ENCODE measurements around the gene NBEA.

NBEA gene

GRCh38 chr13:35191883-35192282 lies 249.8 kb downstream of the NBEA start:
- no peak for DNase-seq

DNA sequence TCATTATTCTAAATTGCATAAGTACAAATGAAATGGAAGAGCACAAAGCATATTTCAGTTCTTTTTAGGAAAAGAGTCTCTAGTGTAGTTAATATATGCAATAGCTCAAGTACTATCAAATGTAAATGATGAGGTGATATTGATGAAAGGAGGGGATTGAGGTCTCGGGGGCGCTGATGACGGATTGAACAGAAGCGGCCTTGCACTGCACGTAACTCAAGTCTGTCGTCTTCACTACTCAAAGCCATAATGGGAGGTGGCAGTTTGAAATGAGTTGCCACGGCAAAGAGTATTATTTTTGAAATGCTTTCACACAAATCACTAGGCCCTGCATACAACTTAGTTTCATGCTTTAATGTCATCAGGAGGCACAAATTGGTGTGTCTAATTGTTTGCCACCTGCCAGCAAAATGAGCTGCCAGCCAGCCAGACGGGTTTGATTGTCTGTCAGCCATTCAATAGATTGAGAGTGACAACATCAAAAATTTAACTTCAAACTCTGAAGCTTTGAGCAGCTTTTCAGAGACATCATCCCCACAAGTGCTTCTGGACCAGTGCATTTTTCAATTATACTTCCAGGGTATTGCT lies 256.6 kb downstream of the NBEA start:
- no peak for DNase-seq

DNA sequence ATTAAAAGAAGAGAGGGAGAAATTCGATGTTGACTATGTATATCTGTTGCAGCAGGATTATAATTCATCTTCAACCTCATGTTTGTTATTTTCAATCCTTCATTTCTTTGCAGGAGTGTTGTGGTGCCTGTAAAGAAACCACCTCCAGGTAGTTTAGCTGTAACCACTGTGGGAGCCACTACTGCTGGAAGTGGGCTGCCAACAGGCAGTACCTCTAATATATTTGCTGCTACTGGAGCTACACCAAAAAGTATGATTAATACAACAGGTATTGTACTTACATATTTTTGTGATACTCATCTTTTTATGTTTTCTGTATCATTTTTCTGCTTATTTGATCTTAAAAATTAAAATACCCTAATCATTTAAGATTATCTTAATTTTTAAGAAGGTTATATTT lies 266.5 kb downstream of the NBEA start:
- no peak for DNase-seq

DNA sequence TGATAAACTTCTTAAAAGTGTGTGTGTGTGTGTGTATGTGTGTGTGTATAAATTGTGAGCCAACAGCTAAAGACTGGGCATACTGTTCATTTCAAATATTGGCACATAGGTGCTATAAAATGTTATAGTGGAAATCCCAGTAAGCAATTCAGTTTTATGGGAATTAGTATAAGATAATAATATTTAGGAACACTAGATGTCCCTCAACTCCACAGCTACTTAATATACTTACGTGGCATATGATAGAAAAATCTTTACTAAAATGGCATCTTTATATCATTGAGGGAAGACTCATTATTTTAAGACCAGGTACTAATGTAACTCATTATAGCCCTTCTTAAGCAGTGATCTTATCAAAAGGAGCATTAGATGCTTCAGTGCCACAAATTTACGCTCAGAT lies 268.2 kb downstream of the NBEA start:
- no peak for DNase-seq

DNA sequence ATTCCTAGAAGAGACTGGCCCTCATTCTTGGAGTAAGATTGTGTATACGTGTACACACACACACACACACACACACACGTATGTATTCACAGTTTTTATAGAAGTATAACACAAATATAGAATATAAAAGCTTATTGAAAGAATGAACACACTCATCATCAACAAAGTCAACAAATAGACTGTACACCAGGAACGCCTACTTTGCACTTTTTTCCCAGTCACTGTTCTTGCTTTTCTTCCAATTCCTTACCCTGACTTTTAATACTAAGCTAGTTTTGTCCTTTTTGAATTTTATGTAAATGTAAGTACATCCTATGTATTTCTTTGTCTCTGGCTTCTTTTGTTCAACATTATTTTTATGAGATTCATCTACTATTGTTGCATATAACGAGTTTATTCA lies 269.9 kb downstream of the NBEA start:
- no peak for DNase-seq

- no peak for DNase-seq
These were observed 271.8 kb downstream of the NBEA start for GRCh38 chr13:35213911-35214310.

DNA sequence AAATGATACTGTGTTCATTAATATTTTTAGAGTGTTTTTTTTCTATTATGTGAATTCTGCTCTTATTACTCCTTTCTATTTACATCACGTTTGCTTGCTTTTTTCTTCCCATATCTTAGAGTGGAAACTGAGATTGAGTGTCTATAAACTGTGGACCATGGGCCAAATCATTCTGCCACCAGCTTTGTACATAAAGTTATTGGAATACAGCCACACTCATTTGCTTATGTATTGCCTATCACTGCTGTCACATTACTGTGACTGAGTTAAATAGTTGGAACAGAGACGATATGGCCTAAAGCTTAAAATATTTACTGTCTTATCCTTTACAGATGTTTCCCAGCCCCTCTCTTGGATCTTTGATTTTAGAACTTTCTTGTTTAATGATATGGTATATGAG lies 274.1 kb downstream of the NBEA start:
- no peak for DNase-seq

- no peak for DNase-seq
These were observed 277.0 kb downstream of the NBEA start for GRCh38 chr13:35219021-35219420.

- DNase-seq, result no peak
These were observed 283.1 kb downstream of the NBEA start for GRCh38 chr13:35225159-35225558.

DNA sequence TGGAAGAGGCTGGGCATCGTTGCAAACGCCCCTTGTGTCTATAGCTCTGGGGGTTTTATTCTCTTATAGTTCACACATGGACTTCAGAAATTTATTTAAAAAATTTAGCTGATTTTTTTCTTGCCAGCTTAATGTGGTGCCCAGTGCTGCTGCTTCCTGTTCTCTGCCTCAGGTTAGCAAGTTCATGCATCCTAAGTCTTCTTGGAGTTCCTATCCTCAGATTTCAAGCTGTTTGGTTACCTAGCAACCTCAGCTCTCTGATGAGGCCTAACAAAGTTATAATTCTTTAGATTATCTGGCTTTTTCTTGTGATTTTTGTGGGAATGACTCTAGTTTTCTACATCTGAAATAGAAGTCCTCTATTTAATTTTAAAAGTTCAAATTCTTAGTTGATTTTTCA lies 283.5 kb downstream of the NBEA start:
- DNase-seq, result no peak

DNA sequence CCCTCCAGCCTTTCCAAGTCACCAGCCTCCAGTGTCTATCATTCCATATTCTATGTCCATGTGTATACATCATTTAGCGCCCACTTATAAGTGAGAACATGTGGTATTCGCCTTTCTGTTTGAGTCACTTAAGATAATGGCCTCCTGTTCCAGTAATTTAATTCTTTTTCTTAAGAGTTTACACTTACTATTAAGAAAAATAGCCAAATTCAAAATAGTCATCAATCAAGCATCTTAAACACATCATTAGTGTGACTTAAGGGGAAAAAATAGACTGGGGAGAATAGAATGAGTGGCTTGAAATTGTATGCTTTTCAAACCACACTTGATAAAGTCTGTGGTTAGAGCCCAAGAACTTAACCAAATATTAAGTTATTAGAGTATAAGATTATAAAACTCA lies 286.5 kb downstream of the NBEA start:
- no peak for DNase-seq

DNA sequence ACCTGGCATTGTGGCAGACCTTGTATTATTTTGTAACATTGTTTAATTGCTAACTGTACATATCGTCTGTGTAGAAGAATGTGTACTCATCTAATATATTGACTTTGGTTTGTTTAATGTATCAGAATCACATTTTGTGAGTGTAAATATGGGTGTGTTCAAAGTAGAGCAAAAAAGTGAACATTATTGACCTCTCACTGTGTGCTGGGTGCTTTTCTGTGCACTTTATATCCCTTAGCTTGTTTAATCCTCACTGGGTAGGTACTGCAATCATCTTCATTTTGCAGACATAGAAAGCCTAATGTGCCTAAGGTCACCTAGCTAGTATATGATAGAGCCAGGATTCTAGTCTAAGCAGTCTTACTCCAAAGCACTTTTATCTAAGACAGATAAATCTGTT lies 289.4 kb downstream of the NBEA start:
- no peak for DNase-seq

- no peak for DNase-seq
These were observed 296.2 kb downstream of the NBEA start for GRCh38 chr13:35238274-35238673.

DNA sequence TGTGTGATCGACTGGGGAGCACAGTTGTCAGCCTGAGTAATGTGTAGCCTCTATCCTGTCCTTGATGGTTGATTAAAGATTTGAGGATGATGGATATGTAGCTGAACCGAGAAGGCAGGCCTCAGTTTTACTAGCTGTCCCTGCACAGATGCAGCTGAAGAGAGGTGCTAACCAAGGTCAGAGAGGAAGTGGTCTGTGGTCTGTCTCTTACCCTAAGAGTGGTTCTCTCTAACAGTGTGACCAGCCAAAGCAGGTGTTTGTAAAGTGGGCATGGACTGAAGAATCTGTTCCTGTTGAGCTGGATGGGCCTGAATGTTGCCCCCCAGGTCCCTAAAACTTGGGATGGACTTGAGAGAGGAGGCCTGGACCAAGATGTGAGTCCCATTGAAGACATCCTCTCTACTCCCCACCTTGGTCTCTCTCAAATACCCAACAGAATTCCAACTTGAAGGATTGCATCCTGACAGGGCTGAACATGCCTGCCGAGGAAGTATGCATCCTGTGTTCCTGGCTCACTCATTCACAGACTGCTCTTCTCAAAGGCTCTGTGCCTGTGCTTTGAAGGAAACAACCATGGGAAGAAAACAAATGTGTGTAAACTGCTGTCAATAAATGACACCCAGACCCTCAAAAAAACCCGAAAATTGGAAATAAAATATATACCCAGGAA lies 310.6 kb downstream of the NBEA start:
- no peak for DNase-seq

DNA sequence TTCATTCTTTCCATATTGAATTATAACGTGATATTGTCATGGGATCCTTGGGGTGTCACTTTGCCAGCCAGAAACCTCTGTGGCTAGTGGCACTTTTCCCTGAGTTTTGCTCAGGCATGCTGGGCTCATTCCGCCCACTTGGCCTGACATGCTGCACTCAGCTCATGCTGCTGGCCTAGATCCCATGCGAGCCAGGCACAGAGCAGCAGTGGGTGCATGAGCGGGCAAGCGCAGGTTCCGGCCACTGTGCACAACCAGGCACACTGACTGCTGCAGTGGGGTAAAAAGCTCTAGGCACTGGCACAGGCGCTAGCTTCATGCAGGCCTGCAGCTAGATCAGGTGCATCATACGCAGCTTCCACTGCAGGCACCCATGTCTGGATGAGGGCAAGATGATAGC lies 313.2 kb downstream of the NBEA start:
- no peak for DNase-seq

GRCh38 chr13:35256459-35257148 lies 314.5 kb downstream of the NBEA start:
- no peak for DNase-seq

- no peak for DNase-seq
These were observed 318.2 kb downstream of the NBEA start for GRCh38 chr13:35260316-35260715.

DNA sequence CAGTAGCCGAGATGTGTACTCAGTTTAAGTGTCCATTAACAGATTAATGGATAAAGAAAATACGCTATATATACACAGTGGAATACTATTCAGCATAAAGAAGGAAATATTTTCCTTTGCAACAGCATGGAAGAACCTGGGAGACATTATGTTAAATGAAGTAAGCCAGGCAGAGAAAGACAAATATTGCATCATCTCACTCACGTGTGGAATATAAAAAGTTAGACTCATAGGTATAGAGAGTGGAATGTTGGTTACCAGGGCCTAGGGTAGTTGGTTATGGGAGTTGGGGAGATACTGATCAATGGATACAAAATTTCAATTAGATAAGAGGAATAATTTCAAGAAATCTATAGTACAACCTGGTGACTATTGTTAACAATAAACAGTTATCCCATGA lies 324.3 kb downstream of the NBEA start:
- no peak for DNase-seq

GRCh38 chr13:35278917-35279316 lies 336.8 kb downstream of the NBEA start:
- DNase-seq, result no peak

GRCh38 chr13:35279500-35279899 lies 337.4 kb downstream of the NBEA start:
- DNase-seq, result no peak

DNA sequence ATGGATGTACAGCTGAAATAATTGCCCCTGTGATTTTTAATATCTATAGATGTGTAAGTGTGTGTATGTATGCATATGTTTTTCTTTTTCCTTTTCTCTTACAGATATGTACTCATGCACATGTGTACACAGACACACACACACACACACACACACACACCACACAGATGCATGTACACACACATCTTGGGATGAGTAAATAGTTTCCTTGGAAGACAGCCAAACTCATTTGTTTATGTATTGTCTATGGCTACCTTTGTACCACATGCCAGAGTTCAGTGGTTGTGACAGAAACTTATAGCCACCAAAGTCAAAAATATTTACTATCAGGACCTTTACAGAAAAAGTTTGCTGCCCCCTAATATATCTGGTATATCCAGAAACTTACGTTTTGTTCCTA lies 341.8 kb downstream of the NBEA start:
- no peak for DNase-seq

- no peak for DNase-seq
These were observed 343.6 kb downstream of the NBEA start for GRCh38 chr13:35285677-35286076.

GRCh38 chr13:35292329-35292728 lies 350.3 kb downstream of the NBEA start:
- DNase-seq, result no peak

DNA sequence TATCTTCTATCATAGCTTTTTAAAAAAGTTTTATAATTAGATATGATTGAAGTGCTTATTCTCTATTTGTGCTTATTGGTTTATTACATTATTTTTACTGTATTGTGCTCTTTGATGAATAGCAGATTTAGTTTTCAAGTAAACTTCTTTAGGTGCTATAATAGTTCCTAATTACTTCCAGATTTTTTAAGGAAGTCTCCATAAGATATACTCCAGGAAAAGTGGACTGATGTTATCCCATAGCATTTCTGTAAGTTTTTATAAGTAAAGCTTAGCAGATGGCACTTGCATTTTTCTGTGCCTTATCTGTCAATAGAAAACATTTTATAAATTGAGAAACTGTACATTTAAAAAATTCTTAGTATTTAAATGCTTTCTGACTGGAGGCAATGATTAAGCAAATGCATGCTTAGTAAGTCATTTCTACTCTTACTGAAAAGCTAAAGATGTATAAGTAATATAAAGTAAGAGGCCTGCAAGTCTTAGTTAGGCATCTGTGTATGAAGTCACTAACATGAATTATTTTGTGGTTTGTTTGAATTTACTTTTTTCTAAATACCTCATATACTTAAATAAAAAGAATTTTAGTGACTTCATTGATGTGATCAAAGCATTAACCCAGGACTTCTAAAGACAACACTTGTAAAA lies 351.6 kb downstream of the NBEA start:
- no peak for DNase-seq

Measured in activated CD4-positive, alpha-beta T cell treated with anti-CD3 and anti-CD28 coated beads, Interleukin-2, amount 50 U/mL, for 4 hours (primary cell).